IMR-90 (cell line): Measurements from ENCODE around the gene MEGF6. TPM values are rescaled to one million over a fixed set of nuclear protein-coding genes. Genes with fewer than 3 reads are reported as not detected.

Source experiments
- ATAC-seq: fragments of 200-7000 bp; cut with Tn5 transposase; 2 replicates; pipeline ENCODE4 v1.9.1; 2020; ENCODE audit warnings: low read depth, mild to moderate bottlenecking, moderate library complexity
- BruUV-seq: library from RNA; stranded (reverse); fragments of 400-500 nt; replicated peaks from 2 replicates; lab custom pipeline; 2021; lab: Mats Ljungman, UMichigan
- CTCF ChIA-PET: fragments of 300-600 bp; formaldehyde crosslinking; extraction: SDS; loops from one replicate; lab custom pipeline; 2021; ENCODE audit warnings: antibody characterized with exemption; lab: Yijun Ruan, JAX
- POLR2A ChIA-PET: fragments of 300-600 bp; sonication (Branson Sonifier 250); formaldehyde crosslinking; loops from one replicate; lab custom pipeline; 2022; ENCODE audit warnings: antibody characterized with exemption; ENCODE audit not compliant: unreplicated experiment; lab: Charles Lee
- DNase-seq: peaks from one replicate; pipeline ENCODE4 v3.0.0; 2013
- H2AFZ ChIP-seq: replicated peaks from 2 replicates; pipeline ENCODE3; 2013; ENCODE audit warnings: low read length, mild to moderate bottlenecking; ENCODE audit not compliant: poor library complexity
- H2AK5ac ChIP-seq: 2 replicates; pipeline ENCODE4 v1.6.1; 2013; ENCODE audit warnings: low read depth, low read length, inconsistent platforms
- H2AK9ac ChIP-seq: replicated peaks from 2 replicates; pipeline ENCODE3; 2013; ENCODE audit warnings: mild to moderate bottlenecking, low read depth, low read length, moderate library complexity; ENCODE audit not compliant: poor library complexity
- H2BK120ac ChIP-seq: 2 replicates; pipeline ENCODE4 v1.6.1; 2013; ENCODE audit warnings: low read depth, low read length, inconsistent platforms
- H2BK15ac ChIP-seq: 3 replicates; pipeline ENCODE4 v1.6.1; 2013; ENCODE audit warnings: low read depth, low read length, inconsistent platforms
- H2BK20ac ChIP-seq: 2 replicates; pipeline ENCODE4 v1.6.1; 2013; ENCODE audit warnings: low read depth, mild to moderate bottlenecking, inconsistent platforms, low read length, moderate library complexity
- H2BK5ac ChIP-seq: 2 replicates; pipeline ENCODE4 v1.6.1; 2013; ENCODE audit warnings: mild to moderate bottlenecking, low read depth, low read length, inconsistent platforms; ENCODE audit not compliant: poor library complexity, severe bottlenecking
- H3K14ac ChIP-seq: replicated peaks from 2 replicates; pipeline ENCODE4 v1.6.1; 2013; ENCODE audit warnings: low read depth, low read length, inconsistent platforms
- H3K18ac ChIP-seq: 2 replicates; pipeline ENCODE4 v1.6.1; 2013; ENCODE audit warnings: low read depth, low read length, control low read depth
- H3K23ac ChIP-seq: 2 replicates; pipeline ENCODE4 v1.6.1; 2013; ENCODE audit warnings: low read depth, low read length, inconsistent platforms
- H3K27ac ChIP-seq: 2 replicates; pipeline ENCODE4 v1.5.1; 2013; ENCODE audit warnings: mild to moderate bottlenecking, control low read depth, low read length; ENCODE audit not compliant: insufficient read depth
- H3K27me3 ChIP-seq: 2 replicates; pipeline ENCODE4 v1.6.1; 2013; ENCODE audit warnings: low read length; ENCODE audit not compliant: control insufficient read depth, insufficient read depth
- H3K36me3 ChIP-seq: 2 replicates; pipeline ENCODE4 v1.6.1; 2013; ENCODE audit warnings: low read length, mixed read lengths; ENCODE audit not compliant: control insufficient read depth, insufficient read depth
- H3K4ac ChIP-seq: 2 replicates; pipeline ENCODE4 v1.6.1; 2013; ENCODE audit warnings: low read depth, low read length, inconsistent platforms
- H3K4me1 ChIP-seq: 2 replicates; pipeline ENCODE4 v1.6.1; 2013; ENCODE audit warnings: low read length, mixed read lengths; ENCODE audit not compliant: control insufficient read depth, insufficient read depth
- H3K4me2 ChIP-seq: 2 replicates; pipeline ENCODE4 v1.6.1; 2013; ENCODE audit warnings: low read depth, mild to moderate bottlenecking, control low read depth, low read length, moderate library complexity
- H3K4me3 ChIP-seq: 2 replicates; pipeline ENCODE4 v1.5.1; 2013; ENCODE audit warnings: low read depth, mild to moderate bottlenecking, control low read depth, low read length, moderate library complexity; ENCODE audit not compliant: insufficient read depth
- H3K56ac ChIP-seq: 2 replicates; pipeline ENCODE4 v1.6.1; 2013; ENCODE audit warnings: low read length, inconsistent platforms; ENCODE audit not compliant: insufficient read depth; ENCODE audit errors: extremely low read depth
- H3K79me1 ChIP-seq, 2 experiments: 2 replicates each; pipeline ENCODE4 v1.6.1; 2013; ENCODE audit warnings: low read length in 2 of 2, inconsistent platforms in 1 of 2, low read depth in 1 of 2
- H3K9ac ChIP-seq: 2 replicates; pipeline ENCODE4 v1.6.1; 2013; ENCODE audit warnings: low read depth, low read length, control low read depth
- H3K9me1 ChIP-seq: 2 replicates; pipeline ENCODE4 v1.6.1; 2013; ENCODE audit warnings: low read length, inconsistent platforms; ENCODE audit not compliant: insufficient read depth
- H3K9me3 ChIP-seq: 2 replicates; pipeline ENCODE4 v1.6.1; 2013; ENCODE audit warnings: low read length; ENCODE audit not compliant: control insufficient read depth, insufficient read depth
- H4K20me1 ChIP-seq: 2 replicates; pipeline ENCODE4 v1.6.1; 2013; ENCODE audit warnings: low read length, inconsistent platforms; ENCODE audit not compliant: insufficient read depth
- H4K5ac ChIP-seq: 2 replicates; pipeline ENCODE4 v1.6.1; 2013; ENCODE audit warnings: mild to moderate bottlenecking, low read depth, low read length, control low read depth
- H4K8ac ChIP-seq, 2 experiments: 2 replicates each; pipeline ENCODE4 v1.6.1; 2013; ENCODE audit warnings: low read depth in 2 of 2, low read length in 2 of 2, control low read depth in 1 of 2, inconsistent platforms in 1 of 2
- H4K91ac ChIP-seq: 2 replicates; pipeline ENCODE4 v1.6.1; 2013; ENCODE audit warnings: low read depth, low read length, inconsistent platforms; ENCODE audit not compliant: insufficient read depth
- BHLHE40 ChIP-seq: fragments of 150-350 bp; IDR thresholded peaks from 2 replicates; pipeline ENCODE4 v1.6.1; 2016; ENCODE audit warnings: mild to moderate bottlenecking, low read depth, low read length
- CEBPB ChIP-seq: IDR thresholded peaks from 2 replicates; pipeline ENCODE4 v1.6.1; 2012; ENCODE audit warnings: low read depth, low read length, improper control_type of control experiment
- CHD1 ChIP-seq: IDR thresholded peaks from 2 replicates; pipeline ENCODE4 v1.6.1; 2012; ENCODE audit warnings: low read depth, low read length, improper control_type of control experiment
- CTCF ChIP-seq: conservative IDR thresholded peaks from 2 replicates; pipeline ENCODE4 v1.5.1; 2012; ENCODE audit warnings: mild to moderate bottlenecking, low read depth, low read length, improper control_type of control experiment
- FOS ChIP-seq: fragments of 150-350 bp; IDR thresholded peaks from 2 replicates; pipeline ENCODE4 v1.6.1; 2016; ENCODE audit warnings: low read depth, low read length
- MAFK ChIP-seq: IDR thresholded peaks from 2 replicates; pipeline ENCODE4 v1.6.1; 2012; ENCODE audit warnings: low read depth, low read length, improper control_type of control experiment
- MAZ ChIP-seq: IDR thresholded peaks from 2 replicates; pipeline ENCODE4 v1.6.1; 2012; ENCODE audit warnings: low read depth, mild to moderate bottlenecking, low read length, improper control_type of control experiment, moderate library complexity, borderline replicate concordance
- MXI1 ChIP-seq: IDR thresholded peaks from 2 replicates; pipeline ENCODE4 v1.6.1; 2012; ENCODE audit warnings: low read depth, mild to moderate bottlenecking, low read length, moderate library complexity, borderline replicate concordance
- NFE2L2 ChIP-seq: fragments of 150-350 bp; IDR thresholded peaks from 2 replicates; pipeline ENCODE4 v1.6.1; 2016; ENCODE audit warnings: low read depth, mild to moderate bottlenecking, low read length
- POLR2A ChIP-seq: IDR thresholded peaks from 2 replicates; pipeline ENCODE4 v1.6.1; 2012; ENCODE audit warnings: mild to moderate bottlenecking, low read depth, low read length
- RAD21 ChIP-seq: IDR thresholded peaks from 2 replicates; pipeline ENCODE4 v1.6.1; 2012; ENCODE audit warnings: low read length, improper control_type of control experiment
- RCOR1 ChIP-seq: IDR thresholded peaks from 2 replicates; pipeline ENCODE4 v1.6.1; 2012; ENCODE audit warnings: mild to moderate bottlenecking, low read length, improper control_type of control experiment; ENCODE audit not compliant: insufficient replicate concordance
- RFX5 ChIP-seq: IDR thresholded peaks from 2 replicates; pipeline ENCODE4 v1.8.0; 2012; ENCODE audit warnings: low read depth, mild to moderate bottlenecking, low read length, moderate library complexity
- SMC3 ChIP-seq: fragments of 150-350 bp; IDR thresholded peaks from 2 replicates; pipeline ENCODE4 v1.6.1; 2016; ENCODE audit warnings: low read depth, mild to moderate bottlenecking, antibody characterized with exemption, low read length, moderate library complexity
- WGBS, 2 experiments: methylation state at CpG; one replicate each; pipeline versions ENCODE4 v1.1.5 to v1.1.7; 2013; ENCODE audit warnings: missing lambda C conversion rate in 2 of 2; ENCODE audit not compliant: insufficient read length in 1 of 2; ENCODE audit errors: extremely low coverage in 2 of 2; 5-methylcytosine and 5-hydroxymethylcytosine counted together
- dilution Hi-C: fragments of 300-500 bp; cut with HindIII; formaldehyde crosslinking; loops from one replicate; pipeline ENCODE4 v1.14.3; 2018; ENCODE audit warnings: low sequenced_read_pairs; ENCODE audit not compliant: unreplicated experiment
- in situ Hi-C: fragments of 300-500 bp; cut with MboI; formaldehyde crosslinking; loops from 3 replicates; pipeline ENCODE4 v1.14.3; 2019; ENCODE audit warnings: low sequenced_read_pairs, inconsistent platforms, mixed read lengths
- intact Hi-C: fragments of 100-400 bp; cut with micrococcal nuclease; formaldehyde crosslinking; loops from 2 replicates; pipeline ENCODE4 v1.10.0; 2022
- polyA plus RNA-seq, 3 experiments: library from polyadenylated mRNA; depleted of rRNA; stranded (reverse); fragments of >200 nt; gene quantifications; 2 replicates each; pipeline ENCODE4 v1.2.3, GENCODE V29; 2012; ENCODE audit warnings: low replicate concordance in 1 of 3
- total RNA-seq: library from RNA; depleted of rRNA; stranded (reverse); fragments of >200 nt; gene quantifications from 2 replicates; pipeline ENCODE4 v1.2.3, GENCODE V29; 2012
- TF ChIP-seq, protein P1 (sequence below): fragments of 150-350 bp; IDR thresholded peaks from 2 replicates; pipeline ENCODE4 v1.6.1; 2016; ENCODE audit warnings: low read depth, mild to moderate bottlenecking, low read length, moderate library complexity, borderline replicate concordance

The MEGF6 gene
- total and polyA plus RNA-seq, 2 of the 4 experiments (the other 2 are of a cell fraction) = 0.72 to 4.1 TPM

- CTCF ChIA-PET = no interaction called here
- WGBS, 2 experiments = 4% methylated on average over 24 of the region's 71 CpGs; no CpG with 5 or more reads in 1 of the 2 experiments
- TF ChIP-seq RAD21 (no peak), MAFK (no peak), RFX5 (no peak), FOS (no peak), POLR2A (no peak), CTCF (no peak), CEBPB (no peak), SMC3 (no peak), BHLHE40 (0 out of 2 replicates have a peak, but pooled peaks have one; percentile 6), NFE2L2 (no peak), MXI1 (peak; percentile 53; the same call in 1 of the 2 replicates), CHD1 (no peak), RCOR1 (no peak), MAZ (peak; percentile 10; the same call in 1 of the 2 replicates)
- TF ChIP-seq, protein P1, sequence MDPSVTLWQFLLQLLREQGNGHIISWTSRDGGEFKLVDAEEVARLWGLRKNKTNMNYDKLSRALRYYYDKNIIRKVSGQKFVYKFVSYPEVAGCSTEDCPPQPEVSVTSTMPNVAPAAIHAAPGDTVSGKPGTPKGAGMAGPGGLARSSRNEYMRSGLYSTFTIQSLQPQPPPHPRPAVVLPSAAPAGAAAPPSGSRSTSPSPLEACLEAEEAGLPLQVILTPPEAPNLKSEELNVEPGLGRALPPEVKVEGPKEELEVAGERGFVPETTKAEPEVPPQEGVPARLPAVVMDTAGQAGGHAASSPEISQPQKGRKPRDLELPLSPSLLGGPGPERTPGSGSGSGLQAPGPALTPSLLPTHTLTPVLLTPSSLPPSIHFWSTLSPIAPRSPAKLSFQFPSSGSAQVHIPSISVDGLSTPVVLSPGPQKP = no peak
Observed at GRCh38 chr1:3625151-3625907, 14.0 kb upstream of the MEGF6 start.

More at GRCh38 chr1:3625151-3625907, 14.0 kb upstream of the MEGF6 start:
- no peak overlapping the region for H3K4ac ChIP-seq
- BruUV-seq = no TSS peak
- H3K36me3 ChIP-seq = peaks cover 30% of the 10 kb centered on the region
- H3K56ac ChIP-seq = 0 out of 2 replicates have a peak overlapping the region, but pooled peaks have one; percentile 38
- peak overlapping the region; percentile 88 for H2AK9ac ChIP-seq
- H2BK20ac ChIP-seq = no peak overlapping the region
- no peak overlapping the region for H2BK15ac ChIP-seq
- no peak overlapping the region for H3K23ac ChIP-seq
- no peak overlapping the region for H3K14ac ChIP-seq
- no peak overlapping the region for H2BK120ac ChIP-seq
- H4K8ac ChIP-seq = peak overlapping the region in 1 of 2 experiments; percentile 2; a peak in 1 of 4 replicates
- peaks cover 12 to 23% of the 10 kb centered on the region in 2 experiments; a peak in 3 of 4 replicates for H3K79me1 ChIP-seq
- H4K20me1 ChIP-seq = no peaks in the 10 kb centered on the region; the same call in none of the 2 replicates
- no peak overlapping the region; the same call in 1 of the 2 replicates for H4K5ac ChIP-seq
- DNase-seq (peak; percentile 39), ATAC-seq (peak; percentile 30)
- peak overlapping the region; percentile 98 for H3K4me2 ChIP-seq
- H3K9ac ChIP-seq = peak overlapping the region; percentile 81
- in situ Hi-C loops (no loop called here), intact Hi-C loops (no loop called here), dilution Hi-C loops (no loop called here)
- no peaks in the 10 kb centered on the region for H3K27me3 ChIP-seq
- H2AFZ ChIP-seq = peak overlapping the region; percentile 86
- POLR2A ChIA-PET = no interaction called here
- H3K18ac ChIP-seq = no peak overlapping the region
- H2BK5ac ChIP-seq = no peak overlapping the region
- H3K4me1 ChIP-seq = peaks cover 7% of the 10 kb centered on the region
- no peaks in the 10 kb centered on the region; the same call in 1 of the 2 replicates for H3K9me1 ChIP-seq
- peak overlapping the region; percentile 92 for H3K4me3 ChIP-seq
- no peaks in the 10 kb centered on the region for H3K9me3 ChIP-seq
- H4K91ac ChIP-seq = no peak overlapping the region
- peak overlapping the region; percentile 30; the same call in 1 of the 2 replicates for H2AK5ac ChIP-seq
- H3K27ac ChIP-seq = peak overlapping the region; percentile 84
